HG03280 (cell line): Measurements from ENCODE around the gene GRIP1.

Experiments
- ATAC-seq: cut with Tn5 transposase; IDR thresholded peaks from one replicate; pipeline ENCODE4 v1.9.1; 2021; ENCODE audit warnings: mild to moderate bottlenecking, moderate library complexity; ENCODE audit not compliant: unreplicated experiment

Gene GRIP1

GRCh38 chr12:66461331-66461730 lies 217.5 kb downstream of the GRIP1 start:
- no peak for ATAC-seq

- ATAC-seq: no peak
These were observed 218.9 kb downstream of the GRIP1 start for GRCh38 chr12:66459944-66460482.

- ATAC-seq: no peak
These were observed 222.3 kb downstream of the GRIP1 start for GRCh38 chr12:66456612-66457011.

- peak; percentile 57 for ATAC-seq
These were observed 225.0 kb downstream of the GRIP1 start for GRCh38 chr12:66453844-66454243.

- no peak for ATAC-seq
These were observed 225.8 kb downstream of the GRIP1 start for GRCh38 chr12:66453120-66453519.

DNA sequence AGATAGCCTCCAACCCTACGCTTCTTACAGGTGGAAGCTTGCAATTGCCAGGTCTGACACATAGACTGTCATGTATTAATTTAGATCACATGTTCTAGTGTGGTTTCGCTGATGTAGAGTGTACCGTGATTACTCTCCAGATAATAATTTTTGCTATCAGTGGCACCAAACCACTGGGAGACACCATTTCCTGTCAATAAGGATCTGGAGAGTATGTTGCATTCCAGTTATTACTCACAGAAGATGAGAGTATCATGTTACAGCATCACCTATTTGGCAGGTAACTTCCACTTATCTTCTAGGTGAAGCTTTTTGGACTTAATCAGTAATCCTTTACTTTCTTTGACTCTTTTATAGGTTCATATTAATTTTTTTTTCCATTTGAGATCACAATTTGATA lies 229.3 kb downstream of the GRIP1 start:
- ATAC-seq: no peak

DNA sequence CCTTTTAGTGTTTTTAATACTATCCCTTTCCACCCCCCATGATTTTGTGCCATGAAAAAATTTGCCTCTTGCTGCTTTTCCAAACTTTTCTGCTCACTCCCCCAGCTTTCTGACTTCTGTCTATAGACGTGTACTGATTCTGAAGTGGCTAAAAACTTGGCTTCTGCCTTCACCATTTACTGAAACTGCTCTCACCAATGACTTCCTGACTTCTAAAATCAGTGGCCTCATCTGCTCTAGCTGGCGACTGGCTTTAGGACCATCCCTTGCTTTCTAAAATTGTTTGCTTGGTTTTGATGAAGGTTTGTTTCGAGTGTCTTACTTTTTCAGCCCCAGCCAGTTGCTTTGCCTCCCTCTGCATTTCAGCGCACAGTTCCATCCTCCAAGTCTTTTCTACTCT lies 231.2 kb downstream of the GRIP1 start:
- no peak for ATAC-seq

GRCh38 chr12:66446276-66446675 lies 232.6 kb downstream of the GRIP1 start:
- ATAC-seq: no peak

GRCh38 chr12:66441905-66442559 lies 236.8 kb downstream of the GRIP1 start:
- ATAC-seq: no peak

GRCh38 chr12:66438601-66439000 lies 240.3 kb downstream of the GRIP1 start:
- no peak for ATAC-seq

DNA sequence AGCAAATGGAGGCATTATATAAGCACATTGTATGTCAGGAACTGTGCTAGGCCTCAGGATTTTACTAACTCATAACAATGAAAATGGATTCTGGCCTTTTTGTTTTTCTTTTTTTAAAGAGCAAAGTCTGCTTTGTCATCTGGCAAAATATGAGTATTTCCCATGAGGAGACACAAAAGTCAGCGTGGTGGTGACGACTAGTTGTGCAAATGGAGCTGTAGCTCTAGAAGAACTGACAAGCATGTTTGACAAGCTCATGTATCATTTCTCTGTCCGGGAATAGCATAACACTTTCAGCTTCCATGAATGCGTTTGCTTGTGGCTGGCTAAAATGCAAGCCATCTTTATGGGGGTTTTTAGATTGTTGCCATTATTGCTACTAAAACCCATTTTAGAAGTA lies 248.8 kb downstream of the GRIP1 start:
- no peak for ATAC-seq

DNA sequence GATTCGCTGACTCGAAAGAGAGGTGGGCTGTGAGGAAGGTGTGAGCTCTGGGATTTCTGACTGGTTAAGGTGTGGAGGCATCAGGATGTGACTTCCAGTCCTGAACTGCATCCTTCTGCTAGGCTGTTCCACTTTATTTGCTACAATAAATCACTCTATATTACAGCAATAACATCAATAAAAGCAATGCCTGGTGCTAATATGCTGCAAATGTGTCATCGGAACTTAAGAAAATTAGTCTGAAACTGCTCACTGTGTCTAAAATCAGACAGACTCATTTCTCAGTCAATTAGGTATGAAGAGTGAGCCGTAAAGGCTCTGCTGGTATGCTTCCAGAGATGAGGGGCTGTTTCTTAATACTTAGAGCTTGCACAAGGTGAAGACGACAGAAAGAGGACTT lies 250.0 kb downstream of the GRIP1 start:
- no peak for ATAC-seq

DNA sequence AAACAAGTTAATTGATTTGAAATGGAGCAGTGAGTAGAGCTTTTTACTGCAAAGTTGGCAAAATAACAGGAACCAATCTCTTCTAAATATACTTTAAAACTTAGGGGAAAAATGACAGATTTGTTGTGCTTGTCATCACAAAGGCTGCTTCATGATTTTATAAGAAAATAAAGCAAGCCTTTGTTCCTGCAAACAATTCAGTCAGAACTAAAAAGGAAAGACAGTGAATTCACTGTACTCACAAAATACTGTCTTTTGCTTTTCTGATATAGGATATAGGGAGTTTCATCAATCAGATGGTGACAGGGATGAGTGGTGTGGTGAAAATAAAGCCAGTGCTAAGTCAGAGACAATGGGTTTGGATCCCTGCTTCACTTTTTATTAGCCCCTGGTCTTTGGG lies 250.6 kb downstream of the GRIP1 start:
- no peak for ATAC-seq

DNA sequence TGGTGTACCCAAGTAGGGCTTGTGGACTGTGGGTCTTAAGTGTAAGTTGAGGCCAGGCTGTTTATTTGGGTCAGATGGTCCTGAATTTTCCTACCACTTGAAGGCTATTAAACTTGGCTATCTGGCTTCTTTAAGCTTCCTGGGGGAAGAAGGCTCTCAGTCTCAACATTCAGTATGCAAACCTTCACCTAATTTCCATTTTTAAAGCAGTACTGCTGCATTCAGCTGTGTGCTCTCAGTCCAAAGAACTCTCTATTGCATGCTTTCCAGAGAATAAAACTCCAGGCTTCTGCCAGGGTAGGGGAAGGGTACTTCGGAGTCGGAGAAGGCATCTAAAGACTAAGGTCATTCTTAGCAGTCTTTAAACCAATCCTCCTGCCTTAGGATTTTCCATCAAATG lies 252.2 kb downstream of the GRIP1 start:
- no peak for ATAC-seq

GRCh38 chr12:66423266-66423665 lies 255.6 kb downstream of the GRIP1 start:
- no peak for ATAC-seq

GRCh38 chr12:66418908-66419307 lies 260.0 kb downstream of the GRIP1 start:
- no peak for ATAC-seq

DNA sequence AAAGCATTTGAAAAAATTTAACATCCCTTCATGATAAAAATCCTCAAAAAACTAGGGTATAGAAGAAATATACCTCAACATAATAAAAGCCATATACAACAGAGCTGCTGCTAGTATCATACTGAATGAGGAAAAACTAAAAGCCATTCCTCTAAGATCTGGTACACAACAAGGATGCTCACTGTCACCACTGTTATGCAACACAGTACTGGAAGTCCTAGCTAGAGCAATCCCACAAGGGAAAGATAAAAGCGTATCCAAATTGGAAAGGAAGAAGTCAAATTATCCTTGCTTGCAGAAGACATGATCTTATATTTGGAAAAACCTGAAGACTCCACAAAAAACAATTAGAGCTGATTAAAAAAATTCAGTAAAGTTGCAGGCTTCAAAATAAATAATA lies 261.7 kb downstream of the GRIP1 start:
- no peak for ATAC-seq

GRCh38 chr12:66409195-66409871 lies 269.5 kb downstream of the GRIP1 start:
- peak; percentile 59 for ATAC-seq

DNA sequence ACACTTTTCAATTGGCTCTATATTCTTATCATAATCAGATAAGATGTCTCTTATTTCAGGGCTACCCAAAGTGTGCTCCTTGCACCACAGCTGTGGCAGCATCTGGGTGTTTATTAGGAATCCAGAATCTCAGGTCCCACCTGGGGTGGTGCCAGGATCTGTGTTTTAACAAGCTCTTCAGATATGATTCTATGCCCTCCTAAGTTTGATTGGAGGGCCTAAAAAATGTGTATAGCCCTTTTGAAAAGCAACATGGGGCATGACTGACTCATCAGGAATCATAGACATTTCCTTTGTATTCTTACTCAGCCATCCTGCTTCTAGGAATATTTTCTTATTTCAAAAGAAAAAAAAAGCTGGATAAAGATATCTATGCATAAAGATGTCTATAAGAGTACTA lies 273.5 kb downstream of the GRIP1 start:
- no peak for ATAC-seq

DNA sequence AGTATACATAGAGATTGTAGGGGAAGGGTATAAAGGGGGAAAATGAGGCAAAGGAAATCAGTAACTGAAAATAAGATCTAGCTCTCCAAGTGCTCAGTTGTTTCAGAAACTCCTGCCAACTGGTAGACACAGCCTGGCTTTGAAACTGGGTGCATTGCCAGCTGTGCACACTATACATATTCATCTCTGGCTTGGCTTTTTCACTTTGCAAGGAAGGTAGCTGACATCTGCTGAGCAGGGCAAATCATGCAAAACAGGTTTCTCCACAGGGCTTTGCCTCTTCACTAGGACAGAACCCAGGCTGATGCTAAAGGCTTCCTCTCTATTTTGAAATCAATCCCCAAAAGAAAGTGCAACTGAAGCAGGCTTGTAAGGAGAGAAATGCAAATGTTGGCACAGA lies 275.1 kb downstream of the GRIP1 start:
- ATAC-seq: peak; percentile 76

- ATAC-seq: no peak
These were observed 279.0 kb downstream of the GRIP1 start for GRCh38 chr12:66399911-66400306.
